Heart left ventricle (tissue), 13 donors: ENCODE results near the gene DAB2IP.

Experiments
- CTCF ChIP-seq, 12 donors: fragments of 200-600 bp; sonication (generic) in 4 of 12; IDR thresholded peaks; one replicate each; pipeline versions ENCODE4 v1.5.0 to v1.8.0; 2018 to 2022; ENCODE audit warnings: antibody characterized with exemption in 12 of 12, mild to moderate bottlenecking in 5 of 12
- POLR2A ChIP-seq, 2 donors: fragments of 450-650 bp; IDR thresholded peaks; one replicate each; pipeline ENCODE4 v1.6.1; 2017; ENCODE audit warnings: antibody characterized with exemption in 2 of 2, mild to moderate bottlenecking in 2 of 2, moderate library complexity in 2 of 2
- donor health status: ischemic (EF 13 %, LVEDD 7.1; RV severe dilation, severe dysfunction).
- donor health status: DM: no; HTN: yes; CAD: no.
- donor health status: DM: no; HTN: no; CAD: no.
- donor health status: ischemic (EF 25% LVEDD 6.9; RV normal size, moderate dysfunction).
- donor health status: ischemic (EF 25% LVEDD 5.7; RV mildly dilated, moderate dysfunction).
- donor health status: ischemic (EF 35%, LVEDD 5.7; RV mildly dilated, moderate dysfunction).
- donor health status: nonischemic (EF 11% LVEDD 7.7; RV severe dilation, severe dysfunction).
- donor health status: DM: yes; HTN: yes; CAD: no.
- donor health status: PGD.
- donor health status: ischemic (EF 29% LVEDD 5.4; RV normal size, mild dysfunction).
- donor health status: nonischemic (EF 23%, LVEDD 6.1; RV moderate dilation, normal function).

GRCh38 chr9:121718084-121718483, 66.7 kb downstream of the DAB2IP start:
- TF ChIP-seq CTCF (IDR thresholded peaks at IDR 0.05) (no peak), POLR2A (IDR thresholded peaks at IDR 0.05) (no peak)
